IMR-90 (cell line): ENCODE results near the gene RAN. TPM values are rescaled to one million over a fixed set of nuclear protein-coding genes. Genes with fewer than 3 reads are reported as not detected.

Experiments
- ATAC-seq: fragments of 200-7000 bp; cut with Tn5 transposase; 2 replicates; pipeline ENCODE4 v1.9.1; 2020; ENCODE audit warnings: low read depth, mild to moderate bottlenecking, moderate library complexity
- BruUV-seq: library from RNA; stranded (reverse); fragments of 400-500 nt; replicated peaks from 2 replicates; lab custom pipeline; 2021; lab: Mats Ljungman, UMichigan
- CTCF ChIA-PET: fragments of 300-600 bp; formaldehyde crosslinking; extraction: SDS; loops from one replicate; lab custom pipeline; 2021; ENCODE audit warnings: antibody characterized with exemption; lab: Yijun Ruan, JAX
- POLR2A ChIA-PET: fragments of 300-600 bp; sonication (Branson Sonifier 250); formaldehyde crosslinking; loops from one replicate; lab custom pipeline; 2022; ENCODE audit warnings: antibody characterized with exemption; ENCODE audit not compliant: unreplicated experiment; lab: Charles Lee
- DNase-seq: peaks from one replicate; pipeline ENCODE4 v3.0.0; 2013
- H2AFZ ChIP-seq: replicated peaks from 2 replicates; pipeline ENCODE3; 2013; ENCODE audit warnings: low read length, mild to moderate bottlenecking; ENCODE audit not compliant: poor library complexity
- H2AK5ac ChIP-seq: 2 replicates; pipeline ENCODE4 v1.6.1; 2013; ENCODE audit warnings: low read depth, low read length, inconsistent platforms
- H2AK9ac ChIP-seq: replicated peaks from 2 replicates; pipeline ENCODE3; 2013; ENCODE audit warnings: mild to moderate bottlenecking, low read depth, low read length, moderate library complexity; ENCODE audit not compliant: poor library complexity
- H2BK120ac ChIP-seq: 2 replicates; pipeline ENCODE4 v1.6.1; 2013; ENCODE audit warnings: low read depth, low read length, inconsistent platforms
- H2BK15ac ChIP-seq: 3 replicates; pipeline ENCODE4 v1.6.1; 2013; ENCODE audit warnings: low read depth, low read length, inconsistent platforms
- H2BK20ac ChIP-seq: 2 replicates; pipeline ENCODE4 v1.6.1; 2013; ENCODE audit warnings: low read depth, mild to moderate bottlenecking, inconsistent platforms, low read length, moderate library complexity
- H2BK5ac ChIP-seq: 2 replicates; pipeline ENCODE4 v1.6.1; 2013; ENCODE audit warnings: mild to moderate bottlenecking, low read depth, low read length, inconsistent platforms; ENCODE audit not compliant: poor library complexity, severe bottlenecking
- H3K14ac ChIP-seq: replicated peaks from 2 replicates; pipeline ENCODE4 v1.6.1; 2013; ENCODE audit warnings: low read depth, low read length, inconsistent platforms
- H3K18ac ChIP-seq: 2 replicates; pipeline ENCODE4 v1.6.1; 2013; ENCODE audit warnings: low read depth, low read length, control low read depth
- H3K23ac ChIP-seq: 2 replicates; pipeline ENCODE4 v1.6.1; 2013; ENCODE audit warnings: low read depth, low read length, inconsistent platforms
- H3K27ac ChIP-seq: 2 replicates; pipeline ENCODE4 v1.5.1; 2013; ENCODE audit warnings: mild to moderate bottlenecking, control low read depth, low read length; ENCODE audit not compliant: insufficient read depth
- H3K27me3 ChIP-seq: 2 replicates; pipeline ENCODE4 v1.6.1; 2013; ENCODE audit warnings: low read length; ENCODE audit not compliant: control insufficient read depth, insufficient read depth
- H3K36me3 ChIP-seq: 2 replicates; pipeline ENCODE4 v1.6.1; 2013; ENCODE audit warnings: low read length, mixed read lengths; ENCODE audit not compliant: control insufficient read depth, insufficient read depth
- H3K4ac ChIP-seq: 2 replicates; pipeline ENCODE4 v1.6.1; 2013; ENCODE audit warnings: low read depth, low read length, inconsistent platforms
- H3K4me1 ChIP-seq: 2 replicates; pipeline ENCODE4 v1.6.1; 2013; ENCODE audit warnings: low read length, mixed read lengths; ENCODE audit not compliant: control insufficient read depth, insufficient read depth
- H3K4me2 ChIP-seq: 2 replicates; pipeline ENCODE4 v1.6.1; 2013; ENCODE audit warnings: low read depth, mild to moderate bottlenecking, control low read depth, low read length, moderate library complexity
- H3K4me3 ChIP-seq: 2 replicates; pipeline ENCODE4 v1.5.1; 2013; ENCODE audit warnings: low read depth, mild to moderate bottlenecking, control low read depth, low read length, moderate library complexity; ENCODE audit not compliant: insufficient read depth
- H3K56ac ChIP-seq: 2 replicates; pipeline ENCODE4 v1.6.1; 2013; ENCODE audit warnings: low read length, inconsistent platforms; ENCODE audit not compliant: insufficient read depth; ENCODE audit errors: extremely low read depth
- H3K79me1 ChIP-seq, 2 experiments: 2 replicates each; pipeline ENCODE4 v1.6.1; 2013; ENCODE audit warnings: low read length in 2 of 2, inconsistent platforms in 1 of 2, low read depth in 1 of 2
- H3K9ac ChIP-seq: 2 replicates; pipeline ENCODE4 v1.6.1; 2013; ENCODE audit warnings: low read depth, low read length, control low read depth
- H3K9me1 ChIP-seq: 2 replicates; pipeline ENCODE4 v1.6.1; 2013; ENCODE audit warnings: low read length, inconsistent platforms; ENCODE audit not compliant: insufficient read depth
- H3K9me3 ChIP-seq: 2 replicates; pipeline ENCODE4 v1.6.1; 2013; ENCODE audit warnings: low read length; ENCODE audit not compliant: control insufficient read depth, insufficient read depth
- H4K20me1 ChIP-seq: 2 replicates; pipeline ENCODE4 v1.6.1; 2013; ENCODE audit warnings: low read length, inconsistent platforms; ENCODE audit not compliant: insufficient read depth
- H4K5ac ChIP-seq: 2 replicates; pipeline ENCODE4 v1.6.1; 2013; ENCODE audit warnings: mild to moderate bottlenecking, low read depth, low read length, control low read depth
- H4K8ac ChIP-seq, 2 experiments: 2 replicates each; pipeline ENCODE4 v1.6.1; 2013; ENCODE audit warnings: low read depth in 2 of 2, low read length in 2 of 2, control low read depth in 1 of 2, inconsistent platforms in 1 of 2
- H4K91ac ChIP-seq: 2 replicates; pipeline ENCODE4 v1.6.1; 2013; ENCODE audit warnings: low read depth, low read length, inconsistent platforms; ENCODE audit not compliant: insufficient read depth
- BHLHE40 ChIP-seq: fragments of 150-350 bp; IDR thresholded peaks from 2 replicates; pipeline ENCODE4 v1.6.1; 2016; ENCODE audit warnings: mild to moderate bottlenecking, low read depth, low read length
- CHD1 ChIP-seq: IDR thresholded peaks from 2 replicates; pipeline ENCODE4 v1.6.1; 2012; ENCODE audit warnings: low read depth, low read length, improper control_type of control experiment
- MAZ ChIP-seq: IDR thresholded peaks from 2 replicates; pipeline ENCODE4 v1.6.1; 2012; ENCODE audit warnings: low read depth, mild to moderate bottlenecking, low read length, improper control_type of control experiment, moderate library complexity, borderline replicate concordance
- MXI1 ChIP-seq: IDR thresholded peaks from 2 replicates; pipeline ENCODE4 v1.6.1; 2012; ENCODE audit warnings: low read depth, mild to moderate bottlenecking, low read length, moderate library complexity, borderline replicate concordance
- NFE2L2 ChIP-seq: fragments of 150-350 bp; IDR thresholded peaks from 2 replicates; pipeline ENCODE4 v1.6.1; 2016; ENCODE audit warnings: low read depth, mild to moderate bottlenecking, low read length
- POLR2A ChIP-seq: IDR thresholded peaks from 2 replicates; pipeline ENCODE4 v1.6.1; 2012; ENCODE audit warnings: mild to moderate bottlenecking, low read depth, low read length
- RAD21 ChIP-seq: IDR thresholded peaks from 2 replicates; pipeline ENCODE4 v1.6.1; 2012; ENCODE audit warnings: low read length, improper control_type of control experiment
- RFX5 ChIP-seq: IDR thresholded peaks from 2 replicates; pipeline ENCODE4 v1.8.0; 2012; ENCODE audit warnings: low read depth, mild to moderate bottlenecking, low read length, moderate library complexity
- SMC3 ChIP-seq: fragments of 150-350 bp; IDR thresholded peaks from 2 replicates; pipeline ENCODE4 v1.6.1; 2016; ENCODE audit warnings: low read depth, mild to moderate bottlenecking, antibody characterized with exemption, low read length, moderate library complexity
- USF2 ChIP-seq: fragments of 150-350 bp; IDR thresholded peaks from 2 replicates; pipeline ENCODE4 v1.6.1; 2017; ENCODE audit warnings: mild to moderate bottlenecking, antibody characterized with exemption, low read length, low read depth
- WGBS, 2 experiments: methylation state at CpG; one replicate each; pipeline versions ENCODE4 v1.1.5 to v1.1.7; 2013; ENCODE audit warnings: missing lambda C conversion rate in 2 of 2; ENCODE audit not compliant: insufficient read length in 1 of 2; ENCODE audit errors: extremely low coverage in 2 of 2; 5-methylcytosine and 5-hydroxymethylcytosine counted together
- dilution Hi-C: fragments of 300-500 bp; cut with HindIII; formaldehyde crosslinking; loops from one replicate; pipeline ENCODE4 v1.14.3; 2018; ENCODE audit warnings: low sequenced_read_pairs; ENCODE audit not compliant: unreplicated experiment
- in situ Hi-C: fragments of 300-500 bp; cut with MboI; formaldehyde crosslinking; loops from 3 replicates; pipeline ENCODE4 v1.14.3; 2019; ENCODE audit warnings: low sequenced_read_pairs, inconsistent platforms, mixed read lengths
- intact Hi-C: fragments of 100-400 bp; cut with micrococcal nuclease; formaldehyde crosslinking; loops from 2 replicates; pipeline ENCODE4 v1.10.0; 2022
- polyA plus RNA-seq, 3 experiments: library from polyadenylated mRNA; depleted of rRNA; stranded (reverse); fragments of >200 nt; gene quantifications; 2 replicates each; pipeline ENCODE4 v1.2.3, GENCODE V29; 2012; ENCODE audit warnings: low replicate concordance in 1 of 3
- total RNA-seq: library from RNA; depleted of rRNA; stranded (reverse); fragments of >200 nt; gene quantifications from 2 replicates; pipeline ENCODE4 v1.2.3, GENCODE V29; 2012
- TF ChIP-seq, protein P1 (sequence below): conservative IDR thresholded peaks from 2 replicates; pipeline ENCODE4 v1.5.1; 2012; ENCODE audit warnings: mild to moderate bottlenecking, low read depth, low read length, improper control_type of control experiment

RAN gene
- total and polyA plus RNA-seq, 2 of the 4 experiments (the other 2 are of a cell fraction): 910 to 984 TPM

DNA sequence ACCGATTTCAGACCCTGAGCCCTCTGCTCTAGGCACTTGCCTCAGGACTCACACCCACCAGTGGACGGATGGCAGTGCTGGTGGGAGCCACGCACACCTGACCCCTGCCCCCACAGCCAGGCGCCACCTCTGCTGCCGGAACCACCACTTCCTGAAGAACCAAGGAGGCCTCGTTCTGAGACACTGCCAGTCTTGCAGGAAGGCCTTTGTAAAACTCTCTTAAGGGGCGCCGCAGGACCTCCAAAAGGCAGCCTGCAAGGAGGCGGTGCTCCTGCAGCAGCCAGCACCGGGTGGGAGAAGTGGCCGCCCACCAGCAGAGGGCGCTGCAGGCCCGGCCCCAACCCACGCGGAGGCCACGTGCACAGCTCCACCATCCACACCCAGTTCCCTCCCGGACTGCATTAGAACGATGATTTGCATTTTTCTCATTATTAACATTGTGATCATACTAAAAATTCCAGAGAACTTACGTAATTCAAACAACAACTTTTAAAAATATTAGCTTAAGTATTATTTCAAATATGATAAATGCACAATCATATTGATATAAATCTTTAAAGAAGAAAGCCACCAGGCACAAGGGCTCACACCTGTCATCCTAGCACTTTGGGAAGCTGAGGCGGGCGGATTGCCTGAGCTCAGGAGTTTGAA lies 45.6 kb upstream of the RAN start:
- Histone ChIP-seq H3K9me1 (peaks cover 15% of the 10 kb centered on the region; the same call in 1 of the 2 replicates), H3K18ac (peak overlapping the region; percentile 86), H4K20me1 (peaks cover 20% of the 10 kb centered on the region), H2AK9ac (peak overlapping the region; percentile 66), H2BK15ac (no peak overlapping the region; the same call in 2 of the 3 replicates), H2AK5ac (peak overlapping the region; percentile 78; the same call in 1 of the 2 replicates), H2BK20ac (0 out of 2 replicates have a peak overlapping the region, but pooled peaks have one; percentile 3), H3K9ac (no peak overlapping the region), H3K27me3 (no peaks in the 10 kb centered on the region), H3K4ac (peak overlapping the region; percentile 83), H3K4me3 (no peak overlapping the region), H4K5ac (peak overlapping the region; percentile 71), H4K8ac (peak overlapping the region; percentile 70 to 77; a peak in 3 of 4 replicates), H2BK5ac (peak overlapping the region; percentile 70), H3K14ac (0 out of 2 replicates have a peak overlapping the region, but pooled peaks have one; percentile 58), H3K4me1 (peaks cover 16% of the 10 kb centered on the region), H3K27ac (peak overlapping the region; percentile 73), H3K79me1 (peaks cover 34 to 49% of the 10 kb centered on the region in 2 experiments), H3K23ac (peak overlapping the region; percentile 42; the same call in 1 of the 2 replicates), H3K4me2 (no peak overlapping the region), H2AFZ (peak overlapping the region; percentile 64), H2BK120ac (peak overlapping the region; percentile 52; the same call in 1 of the 2 replicates), H3K36me3 (peaks cover 10% of the 10 kb centered on the region), H3K9me3 (no peaks in the 10 kb centered on the region), H3K56ac (no peak overlapping the region), H4K91ac (peak overlapping the region; percentile 49)
- 65% methylated on average over 7 of the region's 21 CpGs; no CpG with 5 or more reads in 1 of the 2 experiments for whole genome bisulfite sequencing, 2 experiments
- intact Hi-C loops (no loop called here), in situ Hi-C loops (no loop called here), dilution Hi-C loops (no loop called here)
- TF ChIP-seq CHD1 (no peak), NFE2L2 (peak; percentile 48; the same call in 1 of the 2 replicates), BHLHE40 (peak; percentile 76), MAZ (no peak; the same call in 1 of the 2 replicates), RFX5 (no peak), RAD21 (peak; percentile 62), USF2 (peak; percentile 83), SMC3 (peak; percentile 47), POLR2A (no peak), MXI1 (peak; percentile 67; the same call in 1 of the 2 replicates)
- TF ChIP-seq, protein P1, sequence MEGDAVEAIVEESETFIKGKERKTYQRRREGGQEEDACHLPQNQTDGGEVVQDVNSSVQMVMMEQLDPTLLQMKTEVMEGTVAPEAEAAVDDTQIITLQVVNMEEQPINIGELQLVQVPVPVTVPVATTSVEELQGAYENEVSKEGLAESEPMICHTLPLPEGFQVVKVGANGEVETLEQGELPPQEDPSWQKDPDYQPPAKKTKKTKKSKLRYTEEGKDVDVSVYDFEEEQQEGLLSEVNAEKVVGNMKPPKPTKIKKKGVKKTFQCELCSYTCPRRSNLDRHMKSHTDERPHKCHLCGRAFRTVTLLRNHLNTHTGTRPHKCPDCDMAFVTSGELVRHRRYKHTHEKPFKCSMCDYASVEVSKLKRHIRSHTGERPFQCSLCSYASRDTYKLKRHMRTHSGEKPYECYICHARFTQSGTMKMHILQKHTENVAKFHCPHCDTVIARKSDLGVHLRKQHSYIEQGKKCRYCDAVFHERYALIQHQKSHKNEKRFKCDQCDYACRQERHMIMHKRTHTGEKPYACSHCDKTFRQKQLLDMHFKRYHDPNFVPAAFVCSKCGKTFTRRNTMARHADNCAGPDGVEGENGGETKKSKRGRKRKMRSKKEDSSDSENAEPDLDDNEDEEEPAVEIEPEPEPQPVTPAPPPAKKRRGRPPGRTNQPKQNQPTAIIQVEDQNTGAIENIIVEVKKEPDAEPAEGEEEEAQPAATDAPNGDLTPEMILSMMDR: peak; percentile 69
- CTCF ChIA-PET: interaction anchor here (0.6 to 1.5 kb wide), 3 partner anchors 10 to 31 kb away, joined by 3 to 6 read pairs (median 3); no protein-coding TSS in a partner anchor
- no TSS peak for BruUV-seq
- DNase-seq (peak; percentile 69), ATAC-seq (peak; percentile 74)
- POLR2A ChIA-PET: no interaction called here
